Activated CD4-positive, alpha-beta T cell treated with anti-CD3 and anti-CD28 coated beads, Interleukin-2, amount 50 U/mL, for 4 hours (primary cell): ENCODE measurements around the gene ZNF691.
"Not testable (repeated sequence)": the region's sequence is repeated elsewhere in the genome, so short reads cannot be mapped to it uniquely, and the experiment has no call there.

Source experiments
- DNase-seq, 2 experiments: peaks; one replicate each; pipeline ENCODE4 v3.0.0-alpha.2; 2020

Gene ZNF691

GRCh38 chr1:42861014-42861399 is 14.6 kb downstream of the ZNF691 start:
- DNase-seq: no peak

GRCh38 chr1:42866549-42866948 is 20.1 kb downstream of the ZNF691 start:
- no peak for DNase-seq

- not testable (repeated sequence) for DNase-seq
Measured at GRCh38 chr1:42868466-42868865, 22.1 kb downstream of the ZNF691 start.

GRCh38 chr1:42869254-42869653 is 22.8 kb downstream of the ZNF691 start:
- not testable (repeated sequence) for DNase-seq

GRCh38 chr1:42869751-42870150 is 23.3 kb downstream of the ZNF691 start:
- not testable (repeated sequence) for DNase-seq

- not testable (repeated sequence) for DNase-seq
Measured at GRCh38 chr1:42873108-42873507, 26.7 kb downstream of the ZNF691 start.

- no peak for DNase-seq
Measured at GRCh38 chr1:42873670-42874069, 27.3 kb downstream of the ZNF691 start.

- no peak for DNase-seq
Measured at GRCh38 chr1:42876009-42876408, 29.6 kb downstream of the ZNF691 start.

GRCh38 chr1:42877380-42877779 is 31.0 kb downstream of the ZNF691 start:
- no peak for DNase-seq

- DNase-seq: no peak
Measured at GRCh38 chr1:42880384-42880783, 34.0 kb downstream of the ZNF691 start.

- DNase-seq: no peak
Measured at GRCh38 chr1:42886046-42886739, 39.8 kb downstream of the ZNF691 start.

- DNase-seq: no peak
Measured at GRCh38 chr1:42886800-42887199, 40.4 kb downstream of the ZNF691 start.

- DNase-seq: no peak
Measured at GRCh38 chr1:42887366-42887765, 41.0 kb downstream of the ZNF691 start.

- DNase-seq: no peak
Measured at GRCh38 chr1:42888013-42888633, 41.7 kb downstream of the ZNF691 start.

GRCh38 chr1:42889264-42889663 is 42.9 kb downstream of the ZNF691 start:
- DNase-seq: no peak

- no peak for DNase-seq
Measured at GRCh38 chr1:42891465-42892138, 45.2 kb downstream of the ZNF691 start.

- not testable (repeated sequence) for DNase-seq
Measured at GRCh38 chr1:42899960-42900359, 53.5 kb downstream of the ZNF691 start.
